ENCODE results near the gene CEP162.
"Not testable (repeated sequence)": the region's sequence is repeated elsewhere in the genome, so short reads cannot be mapped to it uniquely, and the experiment has no call there.

CEP162 gene

GRCh38 chr6:84137989-84138575 lies 89.4 kb downstream of the CEP162 start:
- DNase-seq, result no peak

GRCh38 chr6:84137051-84137375 lies 90.4 kb downstream of the CEP162 start:
- DNase-seq, result no peak

GRCh38 chr6:84136364-84137050 lies 90.9 kb downstream of the CEP162 start:
- DNase-seq, result no peak

- DNase-seq, result no peak
Observed at GRCh38 chr6:84135291-84135690, 92.2 kb downstream of the CEP162 start.

- DNase-seq, result not testable (repeated sequence)
Observed at GRCh38 chr6:84133385-84133784, 94.1 kb downstream of the CEP162 start.

- not testable (repeated sequence) for DNase-seq
Observed at GRCh38 chr6:84129588-84129987, 97.9 kb downstream of the CEP162 start.

- no peak for DNase-seq
Observed at GRCh38 chr6:84123186-84123585, 104.3 kb downstream of the CEP162 start.

- DNase-seq, result no peak
Observed at GRCh38 chr6:84119277-84119676, 108.2 kb downstream of the CEP162 start.

- DNase-seq, result no peak
Observed at GRCh38 chr6:84118191-84118590, 109.3 kb downstream of the CEP162 start.

GRCh38 chr6:84114933-84115594 lies 112.4 kb downstream of the CEP162 start:
- DNase-seq, result not testable (repeated sequence)

GRCh38 chr6:84111351-84111750 lies 116.1 kb downstream of the CEP162 start:
- DNase-seq, result not testable (repeated sequence)

- no peak for DNase-seq
Observed at GRCh38 chr6:84107495-84107894, 119.9 kb downstream of the CEP162 start.

GRCh38 chr6:84105215-84105924 lies 122.1 kb downstream of the CEP162 start:
- not testable (repeated sequence) for DNase-seq

- no peak for DNase-seq
Observed at GRCh38 chr6:84103029-84103428, 124.4 kb downstream of the CEP162 start.

- no peak for DNase-seq
Observed at GRCh38 chr6:84095156-84095555, 132.3 kb downstream of the CEP162 start.

- no peak for DNase-seq
Observed at GRCh38 chr6:84093441-84094435, 133.7 kb downstream of the CEP162 start.

GRCh38 chr6:84089552-84089951 lies 137.9 kb downstream of the CEP162 start:
- no peak for DNase-seq

GRCh38 chr6:84089081-84089480 lies 138.4 kb downstream of the CEP162 start:
- no peak for DNase-seq

- no peak for DNase-seq
Observed at GRCh38 chr6:84086545-84087429, 140.7 kb downstream of the CEP162 start.

- no peak for DNase-seq
Observed at GRCh38 chr6:84086056-84086455, 141.4 kb downstream of the CEP162 start.

- DNase-seq, result not testable (repeated sequence)
Observed at GRCh38 chr6:84084705-84085104, 142.7 kb downstream of the CEP162 start.

All from activated CD8-positive, alpha-beta memory T cell treated with anti-CD3 and anti-CD28 coated beads, Interleukin-2, amount 50 U/mL, for 48 hours (primary cell).